Measurements from ENCODE around the gene CMTM5.

Gene CMTM5

DNA sequence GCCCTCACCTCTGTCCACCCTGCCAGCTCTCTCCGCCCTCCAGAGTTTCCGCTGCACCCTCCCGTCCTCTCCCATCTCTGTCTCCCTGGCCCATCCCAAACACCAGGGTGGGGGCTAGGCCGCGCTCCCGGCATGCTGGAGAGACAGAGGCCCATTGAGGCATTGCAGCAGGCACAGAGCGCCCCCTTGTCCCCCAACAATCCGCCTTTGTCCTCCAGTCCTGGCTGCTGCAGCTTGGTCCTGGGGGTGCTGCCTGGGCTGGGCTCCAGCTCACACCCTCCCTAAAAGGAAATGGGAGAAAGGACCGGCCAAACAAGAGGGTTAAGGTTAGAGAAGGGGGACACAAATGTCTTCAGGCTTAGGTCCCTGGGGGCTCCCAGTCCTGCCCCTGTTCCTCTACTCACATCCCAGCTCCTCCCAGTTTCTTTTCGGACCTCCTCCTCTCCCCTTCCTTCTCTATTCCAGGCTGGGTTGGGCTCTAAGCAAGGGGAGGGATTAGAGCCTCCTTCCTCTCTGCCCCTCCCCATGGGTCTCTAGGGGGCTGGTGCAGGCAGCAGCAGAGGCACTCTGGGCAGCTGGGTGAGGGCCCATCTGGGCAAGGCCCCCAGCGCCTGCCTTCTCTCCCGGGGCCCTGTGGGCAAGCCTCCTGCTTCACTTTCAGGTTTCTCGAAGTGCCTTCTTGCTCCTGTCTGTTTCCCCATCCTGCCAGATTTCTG lies at the start of gene CMTM5:
Gene CMTM5, plus strand, starts transcription at position 565 of the 716 bp plus-strand sequence. CDS start 206 bp downstream, outside the sequence.
- H2AFZ ChIP-seq (ENCODE audit: low read depth, low read length), result no peak within 1 kb of the TSS
- peaks cover 28% of the 10 kb centered on the region for H3K27me3 ChIP-seq (ENCODE audit: insufficient read depth, low read length, poor library complexity)
- TF ChIP-seq EZH2 (IDR thresholded peaks at IDR 0.05; ENCODE audit: borderline replicate concordance, low read depth, low read length, severe bottlenecking) (no peak), CTCF (IDR thresholded peaks at IDR 0.05; ENCODE audit: borderline replicate concordance, extremely low read depth, low read length, poor library complexity, severe bottlenecking) (no peak)
- ATAC-seq (ENCODE audit: insufficient read depth, low read depth), result no peak
- H3K79me2 ChIP-seq (ENCODE audit: insufficient read depth, low read length), result no peaks in the 10 kb centered on the region
- no peak within 1 kb of the TSS for H3K27ac ChIP-seq (ENCODE audit: low read length)
- no peak within 1 kb of the TSS for H3K4me2 ChIP-seq (ENCODE audit: insufficient read depth, low read length)
- H3K9ac ChIP-seq (ENCODE audit: low read depth, low read length), result no peak within 1 kb of the TSS
- no peaks in the 10 kb centered on the region; the same call in 1 of the 2 replicates for H4K20me1 ChIP-seq (ENCODE audit: insufficient read depth, low read length)
- no peak for DNase-seq
- H3K4me3 ChIP-seq (ENCODE audit: low read depth in 1 of 2, low read length in 2 of 2), result no peak within 1 kb of the TSS
- H3K4me1 ChIP-seq (ENCODE audit: insufficient read depth, low read length), result no peaks in the 10 kb centered on the region
- H3K36me3 ChIP-seq (ENCODE audit: insufficient read depth, low read length), result no peaks in the 10 kb centered on the region
- no peaks in the 10 kb centered on the region for H3K9me3 ChIP-seq (ENCODE audit: insufficient read depth, low read length, severe bottlenecking)

GRCh38 chr14:23327947-23328744 lies 48.7 kb upstream of the CMTM5 start:
- no peak overlapping the region for H3K4me3 ChIP-seq (ENCODE audit: low read depth in 1 of 2, low read length in 2 of 2)
- peak; percentile 81 for ATAC-seq (ENCODE audit: insufficient read depth, low read depth)
- no peak overlapping the region for H2AFZ ChIP-seq (ENCODE audit: low read depth, low read length)
- peak; percentile 66 for DNase-seq
- H3K27ac ChIP-seq (ENCODE audit: low read length), result no peak overlapping the region
- H3K36me3 ChIP-seq (ENCODE audit: insufficient read depth, low read length), result peaks cover 24% of the 10 kb centered on the region
- no peaks in the 10 kb centered on the region for H3K9me3 ChIP-seq (ENCODE audit: insufficient read depth, low read length, severe bottlenecking)
- no peak overlapping the region for H3K9ac ChIP-seq (ENCODE audit: low read depth, low read length)
- H3K27me3 ChIP-seq (ENCODE audit: insufficient read depth, low read length, poor library complexity), result no peaks in the 10 kb centered on the region
- peaks cover 11% of the 10 kb centered on the region for H3K4me1 ChIP-seq (ENCODE audit: insufficient read depth, low read length)
- H4K20me1 ChIP-seq (ENCODE audit: insufficient read depth, low read length), result peaks cover 9% of the 10 kb centered on the region; the same call in 1 of the 2 replicates
- H3K79me2 ChIP-seq (ENCODE audit: insufficient read depth, low read length), result peaks cover 11% of the 10 kb centered on the region
- H3K4me2 ChIP-seq (ENCODE audit: insufficient read depth, low read length), result no peak overlapping the region
- TF ChIP-seq EZH2 (IDR thresholded peaks at IDR 0.05; ENCODE audit: borderline replicate concordance, low read depth, low read length, severe bottlenecking) (no peak), CTCF (IDR thresholded peaks at IDR 0.05; ENCODE audit: borderline replicate concordance, extremely low read depth, low read length, poor library complexity, severe bottlenecking) (peak; percentile 90)

- ATAC-seq (ENCODE audit: insufficient read depth, low read depth) (no peak), DNase-seq (no peak)
- H3K9me3 ChIP-seq (ENCODE audit: insufficient read depth, low read length, severe bottlenecking), result peaks cover 16% of the 10 kb centered on the region
- H3K79me2 ChIP-seq (ENCODE audit: insufficient read depth, low read length), result no peaks in the 10 kb centered on the region
- H2AFZ ChIP-seq (ENCODE audit: low read depth, low read length), result no peak overlapping the region
- no peaks in the 10 kb centered on the region for H3K36me3 ChIP-seq (ENCODE audit: insufficient read depth, low read length)
- TF ChIP-seq EZH2 (IDR thresholded peaks at IDR 0.05; ENCODE audit: borderline replicate concordance, low read depth, low read length, severe bottlenecking) (no peak), CTCF (IDR thresholded peaks at IDR 0.05; ENCODE audit: borderline replicate concordance, extremely low read depth, low read length, poor library complexity, severe bottlenecking) (no peak)
- H3K9ac ChIP-seq (ENCODE audit: low read depth, low read length), result no peak overlapping the region
- H4K20me1 ChIP-seq (ENCODE audit: insufficient read depth, low read length), result no peaks in the 10 kb centered on the region
- no peak overlapping the region for H3K4me3 ChIP-seq (ENCODE audit: low read depth in 1 of 2, low read length in 2 of 2)
- H3K27ac ChIP-seq (ENCODE audit: low read length), result no peak overlapping the region
- no peaks in the 10 kb centered on the region for H3K4me1 ChIP-seq (ENCODE audit: insufficient read depth, low read length)
- H3K4me2 ChIP-seq (ENCODE audit: insufficient read depth, low read length), result no peak overlapping the region
- H3K27me3 ChIP-seq (ENCODE audit: insufficient read depth, low read length, poor library complexity), result no peaks in the 10 kb centered on the region
Observed at GRCh38 chr14:23335623-23336022, 41.2 kb upstream of the CMTM5 start.

Measured in DND-41 (cell line).